KMS-11 (cell line): ENCODE data around the gene NLRP1.

ENCODE experiments used
- H2AFZ ChIP-seq: fragments of 200-600 bp; sonication (generic); 2 replicates; pipeline ENCODE4 v1.6.1; 2016; ENCODE audit warnings: antibody characterized with exemption, mixed run types, low read depth
- H3K27ac ChIP-seq: fragments of 200-600 bp; sonication (generic); 2 replicates; pipeline ENCODE4 v1.6.1; 2016; ENCODE audit warnings: mild to moderate bottlenecking, mixed run types
- H3K27me3 ChIP-seq: fragments of 200-600 bp; sonication (generic); 2 replicates; pipeline ENCODE4 v1.6.1; 2017; ENCODE audit warnings: mild to moderate bottlenecking, low read depth, mixed run types, moderate library complexity; ENCODE audit not compliant: insufficient read depth
- H3K36me3 ChIP-seq: fragments of 200-600 bp; sonication (generic); 2 replicates; pipeline ENCODE4 v1.6.1; 2017; ENCODE audit warnings: mild to moderate bottlenecking, mixed run types; ENCODE audit not compliant: insufficient read depth
- H3K4me1 ChIP-seq: fragments of 200-600 bp; sonication (generic); 2 replicates; pipeline ENCODE4 v1.6.1; 2016; ENCODE audit warnings: mild to moderate bottlenecking, low read depth, mixed run types; ENCODE audit not compliant: poor library complexity, severe bottlenecking
- H3K4me2 ChIP-seq: fragments of 200-600 bp; sonication (generic); 2 replicates; pipeline ENCODE4 v1.7.0; 2016; ENCODE audit warnings: mild to moderate bottlenecking, mixed run types
- H3K4me3 ChIP-seq: fragments of 200-600 bp; sonication (generic); IDR thresholded peaks from 2 replicates; pipeline ENCODE4 v1.6.1; 2017; ENCODE audit warnings: low read depth, low read length, mixed read lengths; ENCODE audit not compliant: insufficient read depth
- H3K79me2 ChIP-seq: fragments of 200-600 bp; sonication (generic); 2 replicates; pipeline ENCODE4 v1.6.1; 2016; ENCODE audit warnings: low read depth, mixed run types; ENCODE audit not compliant: insufficient read depth
- H3K9ac ChIP-seq: fragments of 200-600 bp; sonication (generic); 2 replicates; pipeline ENCODE4 v1.6.1; 2016; ENCODE audit warnings: mild to moderate bottlenecking, mixed run types
- H4K20me1 ChIP-seq: fragments of 200-600 bp; sonication (generic); 2 replicates; pipeline ENCODE4 v1.6.1; 2016; ENCODE audit warnings: mild to moderate bottlenecking, mixed run types; ENCODE audit not compliant: insufficient read depth
- TF ChIP-seq, protein P1 (sequence below): fragments of 200-600 bp; sonication (generic); conservative IDR thresholded peaks from 2 replicates; pipeline ENCODE4 v1.6.1; 2017; ENCODE audit warnings: low read depth, mild to moderate bottlenecking, antibody characterized with exemption, low read length, moderate library complexity, mixed read lengths

NLRP1 gene

GRCh38 chr17:5598457-5598856 is 14.1 kb upstream of the NLRP1 start:
- H3K4me2 ChIP-seq: no peak overlapping the region
- no peaks in the 10 kb centered on the region for H3K27me3 ChIP-seq
- no peaks in the 10 kb centered on the region for H3K36me3 ChIP-seq
- no peak overlapping the region for H3K27ac ChIP-seq
- no peaks in the 10 kb centered on the region for H4K20me1 ChIP-seq
- no peak overlapping the region for H3K4me3 ChIP-seq
- no peaks in the 10 kb centered on the region for H3K4me1 ChIP-seq
- H3K9ac ChIP-seq: no peak overlapping the region
- no peak overlapping the region for H2AFZ ChIP-seq
- H3K79me2 ChIP-seq: no peaks in the 10 kb centered on the region
- TF ChIP-seq, protein P1, sequence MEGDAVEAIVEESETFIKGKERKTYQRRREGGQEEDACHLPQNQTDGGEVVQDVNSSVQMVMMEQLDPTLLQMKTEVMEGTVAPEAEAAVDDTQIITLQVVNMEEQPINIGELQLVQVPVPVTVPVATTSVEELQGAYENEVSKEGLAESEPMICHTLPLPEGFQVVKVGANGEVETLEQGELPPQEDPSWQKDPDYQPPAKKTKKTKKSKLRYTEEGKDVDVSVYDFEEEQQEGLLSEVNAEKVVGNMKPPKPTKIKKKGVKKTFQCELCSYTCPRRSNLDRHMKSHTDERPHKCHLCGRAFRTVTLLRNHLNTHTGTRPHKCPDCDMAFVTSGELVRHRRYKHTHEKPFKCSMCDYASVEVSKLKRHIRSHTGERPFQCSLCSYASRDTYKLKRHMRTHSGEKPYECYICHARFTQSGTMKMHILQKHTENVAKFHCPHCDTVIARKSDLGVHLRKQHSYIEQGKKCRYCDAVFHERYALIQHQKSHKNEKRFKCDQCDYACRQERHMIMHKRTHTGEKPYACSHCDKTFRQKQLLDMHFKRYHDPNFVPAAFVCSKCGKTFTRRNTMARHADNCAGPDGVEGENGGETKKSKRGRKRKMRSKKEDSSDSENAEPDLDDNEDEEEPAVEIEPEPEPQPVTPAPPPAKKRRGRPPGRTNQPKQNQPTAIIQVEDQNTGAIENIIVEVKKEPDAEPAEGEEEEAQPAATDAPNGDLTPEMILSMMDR: no peak

- TF ChIP-seq, protein P1: no peak
- no peak overlapping the region for H3K4me3 ChIP-seq
- no peaks in the 10 kb centered on the region for H4K20me1 ChIP-seq
- no peak overlapping the region for H3K4me2 ChIP-seq
- no peak overlapping the region for H2AFZ ChIP-seq
- no peaks in the 10 kb centered on the region for H3K27me3 ChIP-seq
- H3K79me2 ChIP-seq: no peaks in the 10 kb centered on the region
- no peaks in the 10 kb centered on the region for H3K4me1 ChIP-seq
- H3K9ac ChIP-seq: no peak overlapping the region
- no peak overlapping the region for H3K27ac ChIP-seq
- no peaks in the 10 kb centered on the region for H3K36me3 ChIP-seq
Measured at GRCh38 chr17:5596421-5596820, 12.1 kb upstream of the NLRP1 start.

DNA sequence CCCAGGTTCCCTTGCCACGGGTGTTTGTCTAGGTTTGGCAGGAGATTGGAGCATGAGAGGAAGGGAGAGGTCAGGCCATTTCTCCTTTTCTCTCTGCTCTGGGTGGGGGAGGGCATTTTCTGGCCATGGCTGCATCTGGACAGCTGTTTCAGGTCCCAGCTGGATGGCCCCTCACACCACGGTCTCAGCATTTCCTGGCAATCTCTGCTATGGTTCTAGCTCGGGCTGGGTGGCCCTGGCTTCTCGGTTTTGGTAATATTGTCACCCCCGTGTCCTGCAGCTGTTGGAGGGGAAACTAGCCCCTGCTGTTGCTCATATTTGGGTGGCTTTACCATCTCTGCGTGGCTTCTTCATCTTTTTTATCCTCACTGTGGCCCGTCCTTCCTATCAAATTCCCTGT is 11.5 kb upstream of the NLRP1 start:
- Histone ChIP-seq H3K27ac (no peak overlapping the region), H3K27me3 (no peaks in the 10 kb centered on the region), H3K4me3 (no peak overlapping the region), H3K4me1 (no peaks in the 10 kb centered on the region), H3K4me2 (no peak overlapping the region), H4K20me1 (no peaks in the 10 kb centered on the region), H3K79me2 (no peaks in the 10 kb centered on the region), H2AFZ (no peak overlapping the region), H3K36me3 (no peaks in the 10 kb centered on the region), H3K9ac (no peak overlapping the region)
- TF ChIP-seq, protein P1: no peak

DNA sequence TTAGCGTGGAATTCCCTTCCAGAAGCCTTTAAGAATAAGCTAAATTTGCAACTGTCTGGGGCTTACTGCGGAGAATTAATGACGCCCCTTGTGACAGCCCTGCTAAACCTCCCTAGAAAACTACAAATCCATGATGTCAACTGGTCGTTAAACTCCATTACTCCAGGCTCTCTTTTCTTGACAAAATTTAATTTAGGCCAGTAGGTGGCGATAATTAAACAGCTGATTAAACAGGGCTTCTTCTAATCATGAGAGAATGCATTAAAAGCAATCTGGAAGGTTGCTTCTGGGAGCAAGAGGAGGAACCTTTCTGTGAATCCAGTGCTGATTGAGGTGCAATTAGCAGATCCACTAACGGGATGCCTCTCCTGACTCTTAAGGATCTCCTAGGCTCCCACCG is 8.1 kb upstream of the NLRP1 start:
- H3K4me2 ChIP-seq: no peak overlapping the region
- TF ChIP-seq, protein P1: peak; percentile 37
- H4K20me1 ChIP-seq: no peaks in the 10 kb centered on the region
- no peaks in the 10 kb centered on the region for H3K36me3 ChIP-seq
- H3K27me3 ChIP-seq: no peaks in the 10 kb centered on the region
- no peaks in the 10 kb centered on the region for H3K79me2 ChIP-seq
- no peak overlapping the region for H3K9ac ChIP-seq
- H3K4me1 ChIP-seq: no peaks in the 10 kb centered on the region
- H3K4me3 ChIP-seq: no peak overlapping the region
- H2AFZ ChIP-seq: no peak overlapping the region
- H3K27ac ChIP-seq: no peak overlapping the region

GRCh38 chr17:5591966-5592365 is 7.7 kb upstream of the NLRP1 start:
- H4K20me1 ChIP-seq: no peaks in the 10 kb centered on the region
- TF ChIP-seq, protein P1: no peak

More at GRCh38 chr17:5591966-5592365, 7.7 kb upstream of the NLRP1 start:
- Histone ChIP-seq H2AFZ (no peak overlapping the region), H3K36me3 (no peaks in the 10 kb centered on the region), H3K4me1 (no peaks in the 10 kb centered on the region), H3K9ac (no peak overlapping the region), H3K4me2 (no peak overlapping the region), H3K4me3 (no peak overlapping the region), H3K27me3 (no peaks in the 10 kb centered on the region), H3K27ac (no peak overlapping the region), H3K79me2 (no peaks in the 10 kb centered on the region)
